HL-60/S4 treated with phorbol 12-myristate 13-acetate at 8.2 ng/mL for 4 days and 3 days (cell line): ENCODE measurements around the gene HEMK1.

Source experiments
- in situ Hi-C: fragments of 300-500 bp; cut with MboI; formaldehyde crosslinking; loops from 2 replicates; pipeline ENCODE4 v1.15.0; 2022; ENCODE audit warnings: low sequenced_read_pairs

The HEMK1 gene

DNA sequence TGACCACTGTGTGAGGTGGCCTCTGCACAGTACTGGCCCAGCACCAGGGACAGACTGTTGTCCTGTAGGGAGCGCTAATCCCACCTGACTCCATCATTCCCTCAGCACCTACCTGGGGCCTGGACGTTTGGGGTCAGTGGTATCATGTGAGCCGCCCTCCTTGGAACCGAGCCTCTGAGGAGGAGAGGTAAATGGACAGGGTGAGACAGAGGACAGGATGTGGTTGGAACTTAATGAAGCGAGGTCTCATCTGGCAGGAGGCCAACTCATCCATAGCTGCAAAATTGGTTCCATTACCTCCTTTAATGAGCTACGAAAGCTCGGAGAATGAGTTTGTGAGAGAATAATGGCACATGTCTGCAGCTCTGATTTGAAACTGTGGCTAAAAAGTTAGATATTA, 61.6 kb downstream of the HEMK1 start:
- in situ Hi-C loops: no loop called here

DNA sequence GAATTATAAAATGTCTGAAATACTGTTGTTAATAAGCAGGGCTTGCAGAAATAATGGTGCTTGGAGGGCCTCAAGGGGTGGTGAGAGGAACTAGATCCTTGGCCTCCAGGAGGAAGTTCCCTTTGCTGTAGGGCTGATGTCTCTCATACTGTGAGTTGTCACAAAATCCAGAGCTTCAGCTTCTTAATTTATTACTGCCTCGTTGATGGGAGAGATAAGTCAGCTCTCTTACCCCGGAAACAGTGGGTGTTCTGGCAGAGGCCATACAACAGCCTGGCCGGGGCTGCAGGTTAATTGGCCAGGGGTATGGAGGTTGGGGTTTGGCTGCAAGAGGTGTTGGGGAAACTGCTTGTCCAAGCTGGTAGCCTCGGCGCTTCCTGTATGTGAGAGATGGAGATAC, 63.1 kb downstream of the HEMK1 start:
- in situ Hi-C loops: no loop called here

DNA sequence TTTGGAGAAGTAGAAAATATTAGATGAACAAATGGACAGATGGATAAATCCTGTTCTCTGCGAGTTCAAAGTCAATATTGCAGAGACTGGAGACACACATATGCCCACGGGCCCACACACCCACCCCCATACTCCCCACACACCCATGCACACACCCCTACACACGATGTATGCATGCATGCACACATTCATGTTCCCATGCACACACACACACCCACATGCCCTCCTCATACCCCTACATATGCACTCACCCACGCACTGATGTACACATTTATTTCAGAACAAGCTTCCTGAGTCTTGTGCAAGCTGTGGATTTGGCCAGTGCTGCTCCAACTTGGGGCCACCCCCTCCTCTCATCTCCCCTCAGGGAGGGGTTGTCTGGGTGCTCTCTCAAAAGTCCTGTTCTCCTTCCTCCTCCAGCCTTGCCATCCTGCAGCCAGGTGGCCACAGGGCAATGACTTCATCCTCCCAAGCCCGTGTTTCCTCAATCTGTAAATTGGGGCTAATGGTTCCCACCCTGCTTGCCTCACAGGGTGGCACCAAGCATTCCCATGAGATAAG, 64.0 kb downstream of the HEMK1 start:
- in situ Hi-C loops: no loop called here

DNA sequence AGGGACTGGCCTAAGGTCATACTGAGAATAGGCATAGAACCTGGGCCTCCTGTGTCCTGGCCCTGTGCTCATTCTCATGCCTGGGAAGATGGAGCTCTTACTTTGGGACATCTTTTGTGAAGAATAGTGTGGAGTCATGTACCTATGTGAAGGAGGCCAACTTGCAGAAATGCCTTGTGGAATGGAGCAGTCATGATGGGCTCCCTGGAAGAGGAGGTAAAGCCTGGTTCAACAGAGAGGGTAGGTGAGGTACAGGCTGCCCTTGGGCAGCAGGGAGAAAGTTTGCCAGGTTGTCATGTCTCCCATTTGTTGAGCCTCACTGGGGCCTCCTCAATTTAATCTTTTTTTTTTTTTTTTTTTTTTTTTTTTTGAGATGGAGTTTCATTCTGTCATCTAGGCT, 65.7 kb downstream of the HEMK1 start:
- in situ Hi-C loops: no loop called here

DNA sequence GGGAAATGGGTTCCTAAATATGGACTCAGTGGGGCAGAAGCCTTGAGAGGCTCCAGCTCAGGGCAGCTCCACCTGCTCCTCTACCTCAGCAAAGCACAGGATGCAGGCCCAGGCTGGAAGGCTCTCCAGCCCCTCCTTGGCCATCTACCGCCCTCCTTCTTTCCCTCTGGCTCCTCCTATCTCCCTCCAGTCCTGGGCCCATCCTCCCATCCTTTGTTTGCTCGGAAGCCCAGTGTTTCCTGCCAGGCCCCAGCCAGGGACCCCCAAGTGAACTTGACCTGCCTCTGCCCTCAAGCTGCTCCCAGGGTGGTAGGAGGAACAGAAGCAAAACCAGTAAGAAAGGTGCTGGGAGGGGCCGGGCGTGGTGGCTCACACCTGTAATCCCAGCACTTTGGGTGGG, 67.7 kb downstream of the HEMK1 start:
- in situ Hi-C loops: no loop called here

DNA sequence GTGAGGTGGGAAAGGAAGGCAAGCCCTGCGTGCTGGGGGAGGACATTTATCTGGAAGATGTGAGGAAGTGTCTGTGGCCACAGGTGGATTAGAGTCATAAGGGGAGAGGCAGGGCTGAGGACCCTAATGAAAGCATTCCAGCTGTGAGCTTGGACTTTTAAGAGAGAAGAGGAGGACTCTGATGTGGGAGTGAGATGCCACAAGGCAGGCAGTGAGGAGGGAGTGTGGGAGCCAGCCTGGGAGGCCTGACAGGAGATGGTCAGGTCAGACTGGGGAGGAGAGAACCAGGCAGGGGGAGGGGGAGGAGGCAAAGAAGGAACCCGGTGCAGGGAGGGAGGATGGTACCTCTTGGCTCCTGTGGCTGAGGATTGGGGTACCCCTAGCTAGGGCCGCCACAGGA, 68.6 kb downstream of the HEMK1 start:
- in situ Hi-C loops: no loop called here

DNA sequence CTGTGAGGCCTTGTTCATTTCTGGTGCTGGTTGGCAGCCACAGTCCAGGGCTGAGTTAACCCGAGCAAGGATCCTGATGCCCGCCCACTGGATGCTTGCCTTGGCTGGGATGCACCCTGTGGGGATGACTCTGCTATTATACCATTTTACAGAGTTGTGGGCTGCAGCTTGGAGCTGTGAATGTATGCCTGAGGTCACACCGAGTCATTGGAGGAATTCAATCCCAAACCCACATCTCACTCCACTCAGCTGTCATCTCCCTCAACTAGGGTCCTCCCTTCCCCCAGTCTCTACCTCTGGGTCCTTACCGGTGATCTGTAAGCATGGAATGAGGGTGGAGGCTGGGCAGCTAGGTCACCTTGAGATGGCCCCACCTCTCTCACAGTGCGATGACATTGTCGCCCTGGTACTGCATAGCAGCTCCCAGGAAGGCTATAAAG, 69.8 kb downstream of the HEMK1 start:
- in situ Hi-C loops: no loop called here

DNA sequence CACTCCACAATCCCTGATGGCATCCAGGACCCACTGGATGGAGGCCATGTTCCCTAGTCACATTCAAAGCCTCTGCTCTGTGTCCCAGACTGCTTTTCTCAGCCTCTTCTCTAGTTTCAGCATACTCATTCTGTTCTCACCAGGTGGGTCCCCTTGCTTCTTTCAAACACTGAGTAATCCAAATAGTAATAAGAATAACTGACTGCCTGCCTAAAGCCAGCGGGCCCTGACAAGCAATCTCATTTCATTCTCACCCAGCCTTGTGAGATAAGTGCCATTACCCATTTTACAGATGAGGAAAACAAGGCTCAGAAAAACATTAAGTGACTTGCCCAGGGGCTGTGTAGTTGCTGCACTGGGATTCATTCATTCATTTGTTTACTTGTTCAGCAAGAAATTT, 73.1 kb downstream of the HEMK1 start:
- in situ Hi-C loops: no loop called here

DNA sequence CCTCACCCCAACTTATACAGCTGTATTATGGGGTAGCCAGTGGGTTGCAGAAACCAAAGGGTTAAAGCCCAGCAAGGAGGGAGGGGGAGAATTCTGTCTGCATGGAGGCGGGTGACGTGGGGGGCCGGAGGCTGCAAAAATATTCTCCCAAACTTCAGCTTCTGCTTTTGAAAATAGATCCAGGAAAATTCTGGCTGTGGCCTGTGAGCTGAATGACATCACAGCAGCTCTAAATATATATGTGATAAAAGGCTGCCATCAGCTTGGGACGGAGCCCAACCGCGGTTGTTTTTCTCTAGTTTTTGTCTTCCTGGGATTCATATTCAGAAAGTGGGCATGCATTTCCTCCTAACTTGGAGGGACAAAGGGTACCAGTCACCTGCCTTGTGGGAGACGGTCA, 75.2 kb downstream of the HEMK1 start:
- in situ Hi-C loops: no loop called here

DNA sequence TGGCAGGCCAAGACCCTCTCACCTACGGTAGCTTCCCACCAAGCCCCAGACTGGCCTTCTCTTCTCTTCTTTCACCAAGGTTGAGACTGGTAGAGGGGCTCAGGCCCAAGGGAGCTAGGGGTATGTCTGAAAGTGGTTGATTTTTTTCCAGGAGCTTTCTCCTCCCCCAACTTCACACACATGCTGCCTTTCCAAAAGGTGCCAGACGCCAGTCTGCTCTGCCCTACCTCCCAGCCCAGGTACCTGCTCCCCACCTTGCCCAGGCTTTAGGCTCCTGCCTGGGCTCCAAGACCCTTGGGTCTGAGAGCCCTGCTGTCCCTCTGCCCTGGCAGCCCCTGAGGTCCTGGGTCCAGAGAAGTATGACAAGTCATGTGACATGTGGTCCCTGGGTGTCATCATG, 76.1 kb downstream of the HEMK1 start:
- in situ Hi-C loops: no loop called here
